SK-N-DZ (cell line): ENCODE measurements around the gene ENTPD8.
"Not testable (repeated sequence)": the region's sequence is repeated elsewhere in the genome, so short reads cannot be mapped to it uniquely, and the experiment has no call there.

Experiments used
- DNase-seq: peaks from one replicate; pipeline ENCODE4 v3.0.0-alpha.2; 2015; ENCODE audit warnings: low spot score

Gene ENTPD8

GRCh38 chr9:137458194-137459151 lies 17.3 kb upstream of the ENTPD8 start:
- DNase-seq = no peak

GRCh38 chr9:137457406-137458193 lies 16.4 kb upstream of the ENTPD8 start:
- DNase-seq = no peak

- no peak for DNase-seq
Measured at GRCh38 chr9:137456864-137457405, 15.8 kb upstream of the ENTPD8 start.

- DNase-seq = no peak
Measured at GRCh38 chr9:137456061-137456863, 15.1 kb upstream of the ENTPD8 start.

- no peak for DNase-seq
Measured at GRCh38 chr9:137455359-137455991, 14.3 kb upstream of the ENTPD8 start.

GRCh38 chr9:137454597-137455358 lies 13.6 kb upstream of the ENTPD8 start:
- no peak for DNase-seq

GRCh38 chr9:137454145-137454596 lies 13.0 kb upstream of the ENTPD8 start:
- DNase-seq = no peak

- DNase-seq = peak; percentile 73
Measured at GRCh38 chr9:137453643-137454081, 12.5 kb upstream of the ENTPD8 start.

- DNase-seq = no peak
Measured at GRCh38 chr9:137452761-137453642, 11.8 kb upstream of the ENTPD8 start.

- no peak for DNase-seq
Measured at GRCh38 chr9:137452006-137452760, 11.0 kb upstream of the ENTPD8 start.

GRCh38 chr9:137451264-137452005 lies 10.3 kb upstream of the ENTPD8 start:
- not testable (repeated sequence) for DNase-seq

- not testable (repeated sequence) for DNase-seq
Measured at GRCh38 chr9:137450539-137451222, 9.5 kb upstream of the ENTPD8 start.

- no peak for DNase-seq
Measured at GRCh38 chr9:137449931-137450538, 8.9 kb upstream of the ENTPD8 start.

- no peak for DNase-seq
Measured at GRCh38 chr9:137449081-137449844, 8.1 kb upstream of the ENTPD8 start.

- DNase-seq = no peak
Measured at GRCh38 chr9:137448602-137448962, 7.4 kb upstream of the ENTPD8 start.
